DLD1 (cell line): ENCODE results near the gene DAPK1.
"Not testable (repeated sequence)": the region's sequence is repeated elsewhere in the genome, so short reads cannot be mapped to it uniquely, and the experiment has no call there.

Experiments used
- in situ Hi-C: cut with HindIII; loops from 2 replicates; pipeline ENCODE4 v1.10.0; 2017; ENCODE audit warnings: low sequenced_read_pairs

DAPK1 gene

DNA sequence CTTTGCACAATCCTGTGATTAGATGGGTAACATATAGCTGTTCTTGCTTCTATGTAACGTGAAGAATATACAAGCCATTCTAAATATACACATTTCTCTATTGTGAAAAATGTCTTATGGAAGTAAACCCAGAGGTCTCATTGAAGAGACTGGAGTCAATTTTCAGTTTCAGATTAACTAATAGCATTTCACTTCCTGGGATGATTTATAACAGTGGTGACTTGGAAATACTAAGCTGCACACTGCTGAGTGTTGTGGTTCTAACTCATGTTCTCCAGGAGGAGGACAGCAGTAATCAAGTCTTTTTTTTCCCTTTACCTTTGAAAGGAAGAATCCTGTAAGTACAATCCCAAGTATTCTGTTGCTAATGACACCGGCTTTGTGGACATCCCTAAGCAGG is 231.6 kb downstream of the DAPK1 start:
- in situ Hi-C loops, result no loop called here

DNA sequence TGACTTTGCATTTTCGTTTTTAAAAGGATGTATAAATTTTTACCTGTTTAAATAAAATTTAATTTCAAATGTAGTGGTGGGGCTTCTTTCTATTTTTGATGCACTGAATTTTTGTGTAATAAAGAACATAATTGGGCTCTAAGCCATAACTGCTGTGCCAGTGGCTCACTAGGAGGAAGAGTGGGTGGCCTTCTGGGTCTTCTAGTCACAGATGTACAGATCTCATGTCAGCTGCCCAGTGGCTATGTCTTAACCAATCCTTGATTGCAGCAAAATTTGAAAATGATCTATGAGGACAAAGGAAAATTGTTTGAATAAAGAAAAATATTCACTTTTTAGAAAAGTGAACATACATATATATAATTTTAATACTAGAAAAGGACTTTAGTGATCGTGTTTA is 233.7 kb downstream of the DAPK1 start:
- in situ Hi-C loops, result no loop called here

DNA sequence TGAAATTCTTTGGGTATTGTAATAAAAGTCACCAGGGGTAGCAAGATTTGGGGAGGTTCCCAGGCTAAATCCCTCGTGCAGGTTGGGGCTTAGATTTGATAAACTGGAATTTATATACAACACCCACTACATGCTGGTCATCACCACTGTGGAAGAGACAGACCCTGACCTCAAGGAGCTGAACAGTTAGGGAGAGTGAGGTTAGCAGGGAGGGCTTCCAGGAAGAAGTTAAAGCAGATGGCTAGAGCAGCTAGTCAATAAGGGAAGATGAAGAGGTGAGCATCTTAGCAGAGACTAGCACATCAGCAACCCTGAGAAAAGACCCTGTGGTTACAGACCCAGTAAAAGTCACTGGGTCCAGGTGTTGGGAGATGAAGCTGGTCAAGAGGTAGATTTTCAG is 234.7 kb downstream of the DAPK1 start:
- in situ Hi-C loops, result no loop called here

DNA sequence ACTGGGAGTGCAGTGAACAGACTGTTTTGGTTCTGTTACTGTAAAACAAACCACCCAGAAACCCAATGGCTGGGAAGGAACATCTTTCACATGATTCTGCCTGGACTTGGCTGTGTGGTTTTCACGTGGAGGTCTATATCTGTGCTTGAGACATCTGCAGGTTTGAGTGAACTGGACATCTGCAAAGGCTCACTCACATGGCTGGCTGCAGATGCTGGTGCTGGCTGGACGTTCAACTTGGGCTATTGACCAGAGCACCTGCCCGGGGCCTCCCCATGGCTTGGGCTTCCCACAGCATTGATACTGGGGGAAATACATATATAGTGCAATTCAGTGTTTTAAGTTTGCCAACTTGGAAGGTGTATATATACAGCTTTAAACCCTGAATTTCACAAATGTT is 235.1 kb downstream of the DAPK1 start:
- in situ Hi-C loops, result no loop called here

DNA sequence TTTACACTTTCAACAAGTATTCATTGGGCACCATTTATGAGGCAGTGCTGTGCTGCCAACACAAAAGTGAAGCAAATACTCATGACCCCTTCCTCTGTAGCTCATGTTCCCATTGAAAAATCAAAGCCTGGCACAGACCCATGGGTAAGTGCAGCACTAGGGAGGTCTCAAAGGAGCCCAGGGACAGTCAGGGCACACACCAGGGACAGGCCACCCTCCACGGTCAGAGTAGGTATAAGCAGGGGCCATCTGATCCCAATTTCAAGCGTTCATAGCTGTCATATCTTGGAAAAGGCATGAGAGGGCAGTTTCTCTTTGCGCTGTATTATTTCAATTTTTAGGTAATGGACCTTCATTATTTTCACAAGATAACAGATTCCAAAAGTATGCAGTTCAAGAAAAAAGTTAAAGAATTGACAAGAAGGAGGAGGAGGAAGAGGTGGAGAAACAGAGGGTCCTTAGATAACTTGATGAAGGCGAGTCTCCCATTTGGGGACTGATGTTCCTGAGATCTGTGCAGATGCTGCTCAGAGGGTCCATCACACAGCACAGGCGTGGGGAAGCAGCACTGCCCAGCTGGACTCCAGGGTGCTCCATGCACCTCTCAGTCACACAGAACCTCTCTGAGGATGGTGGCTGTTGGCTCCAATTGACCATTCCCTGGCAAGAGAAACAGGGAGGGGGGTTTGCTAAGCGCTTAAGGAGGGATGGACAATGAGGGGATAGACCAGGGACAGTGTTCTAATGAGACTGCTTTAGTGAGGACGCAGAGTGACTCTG is 235.8 kb downstream of the DAPK1 start:
- in situ Hi-C loops, result no loop called here

DNA sequence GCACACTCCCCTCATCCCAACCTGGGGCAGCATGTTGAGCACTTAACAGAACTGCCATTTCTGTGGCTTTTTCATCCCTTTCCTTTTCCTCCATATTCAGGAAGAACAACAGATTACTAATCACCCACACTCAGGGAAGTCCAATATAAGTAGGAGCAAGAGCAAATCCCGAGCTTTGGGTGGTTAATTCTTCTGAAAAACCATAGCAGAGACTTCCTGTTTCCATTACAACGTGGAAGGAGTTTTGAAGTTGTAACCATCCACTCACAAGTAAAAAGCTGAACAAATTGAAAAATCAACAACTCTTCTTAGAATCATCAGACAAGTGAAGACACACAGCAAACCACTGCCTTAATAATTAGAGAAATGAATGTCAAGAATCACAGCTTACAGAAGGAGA is 236.4 kb downstream of the DAPK1 start:
- in situ Hi-C loops, result no loop called here

DNA sequence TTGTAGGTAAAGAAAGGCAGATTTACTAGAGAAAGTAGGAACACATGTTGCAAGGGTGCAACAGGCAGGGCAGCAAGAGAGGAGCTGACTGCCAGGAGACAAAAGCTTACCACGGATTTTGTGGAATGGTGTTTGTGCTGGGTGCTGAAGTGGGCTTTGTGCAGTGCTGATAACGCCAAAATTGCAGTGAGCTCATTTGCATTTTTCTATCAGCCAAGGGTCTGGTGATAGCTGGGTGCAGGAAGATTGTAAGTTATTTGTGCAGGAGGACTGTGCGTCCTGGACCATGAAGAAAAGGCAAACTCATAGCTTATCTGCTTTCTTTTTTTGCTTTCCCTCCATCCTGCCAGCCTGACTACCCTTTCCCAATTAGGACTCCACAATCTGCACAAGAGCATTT is 241.9 kb downstream of the DAPK1 start:
- in situ Hi-C loops, result no loop called here

DNA sequence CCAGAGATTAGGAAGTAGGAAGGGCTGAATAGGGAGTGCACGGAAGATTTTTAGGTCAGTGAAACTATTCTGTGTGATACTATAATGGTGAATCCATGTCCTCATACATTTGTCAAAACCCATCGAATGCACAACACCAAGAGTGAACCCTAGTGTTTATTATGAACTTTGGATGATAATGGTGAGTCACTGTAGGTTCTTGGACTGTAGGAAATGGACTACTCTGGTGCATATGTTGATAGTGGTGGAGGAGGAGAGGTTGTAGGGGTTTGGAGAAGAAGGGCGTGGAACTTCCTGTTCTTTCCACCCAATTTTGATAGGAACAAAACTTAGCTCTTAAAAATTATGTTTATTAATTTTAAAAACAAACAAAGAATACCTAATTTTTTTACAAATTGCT is 242.5 kb downstream of the DAPK1 start:
- in situ Hi-C loops, result no loop called here

DNA sequence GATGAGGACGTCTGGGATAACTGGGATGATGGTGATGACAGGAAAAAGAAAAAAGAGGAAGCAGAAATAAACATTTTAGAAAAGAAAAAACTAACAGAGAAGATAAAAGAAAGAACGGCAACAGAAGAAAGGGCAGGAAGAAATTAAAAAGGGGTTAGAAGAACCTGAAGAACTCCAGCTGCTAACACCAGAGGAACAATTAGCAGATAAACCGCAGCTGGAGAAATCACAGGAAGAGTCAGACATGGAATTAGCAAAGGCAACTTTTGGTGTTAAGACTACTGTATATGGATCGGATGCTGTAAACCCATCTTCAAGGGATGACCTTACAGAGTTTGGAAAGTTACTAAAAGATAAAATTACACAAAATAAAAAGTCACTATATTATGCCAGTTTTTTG is 243.7 kb downstream of the DAPK1 start:
- in situ Hi-C loops, result no loop called here

DNA sequence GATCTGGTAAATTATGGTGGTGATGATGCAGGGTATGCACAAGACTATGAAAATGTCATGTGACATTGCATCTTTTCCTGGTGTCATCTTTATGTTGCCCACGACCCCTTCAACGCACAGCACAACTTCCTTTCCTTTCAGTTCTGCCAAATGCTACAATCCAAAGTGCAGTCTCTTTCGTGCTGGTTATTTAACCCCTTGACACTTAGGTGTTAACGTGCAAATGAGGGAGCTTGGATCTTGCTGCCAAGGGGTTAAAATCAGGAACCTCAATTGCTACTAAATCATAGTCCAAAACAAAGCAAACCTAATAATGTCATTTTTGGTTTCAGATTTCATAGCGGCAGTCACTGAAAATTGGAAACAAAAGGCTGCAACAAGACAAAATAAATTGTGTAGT is 244.2 kb downstream of the DAPK1 start:
- in situ Hi-C loops, result no loop called here

DNA sequence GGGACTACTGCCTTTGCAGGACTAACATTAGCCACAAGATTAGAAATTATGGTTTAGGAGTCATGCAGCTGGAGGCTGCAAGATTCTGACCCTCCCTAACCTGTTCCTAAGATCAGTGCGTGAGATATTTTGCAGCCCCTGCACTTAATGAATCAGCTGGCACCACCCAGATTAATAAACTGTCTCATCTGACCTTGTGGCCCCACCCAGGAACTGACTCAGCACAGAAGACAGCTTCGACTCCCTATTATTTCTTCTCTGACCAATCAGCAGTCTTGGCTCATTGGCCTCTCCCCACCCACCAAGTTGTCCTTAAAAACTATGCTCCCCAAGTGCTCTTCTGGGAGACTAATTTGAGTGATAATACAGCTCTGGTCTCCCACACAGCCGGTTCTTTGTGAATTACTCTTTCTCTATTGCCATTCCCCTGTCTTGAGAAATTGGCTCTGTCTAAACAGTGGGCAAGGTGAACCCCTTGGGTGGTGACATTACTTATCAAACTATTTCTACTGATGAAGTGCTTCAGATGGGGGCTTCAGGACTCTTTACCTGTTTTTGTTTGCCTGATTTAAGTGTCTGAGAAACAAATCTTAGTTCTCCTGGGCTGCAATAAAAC is 245.3 kb downstream of the DAPK1 start:
- in situ Hi-C loops, result no loop called here

DNA sequence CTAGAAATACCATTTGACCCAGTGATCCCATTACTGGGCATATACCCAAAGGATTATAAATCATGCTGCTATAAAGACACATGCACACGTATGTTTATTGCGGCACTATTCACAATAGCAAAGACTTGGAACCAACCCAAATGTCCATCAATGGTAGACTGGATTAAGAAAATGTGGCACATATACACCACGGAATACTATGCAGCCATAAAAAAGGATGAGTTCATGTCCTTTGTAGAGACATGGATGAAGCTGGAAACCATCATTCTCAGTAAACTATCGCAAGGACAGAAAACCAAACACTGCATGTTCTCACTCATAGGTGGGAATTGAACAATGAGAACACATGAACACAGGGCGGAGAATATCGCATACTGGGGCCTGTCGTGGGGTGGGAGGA is 246.6 kb downstream of the DAPK1 start:
- in situ Hi-C loops, result not testable (repeated sequence)

DNA sequence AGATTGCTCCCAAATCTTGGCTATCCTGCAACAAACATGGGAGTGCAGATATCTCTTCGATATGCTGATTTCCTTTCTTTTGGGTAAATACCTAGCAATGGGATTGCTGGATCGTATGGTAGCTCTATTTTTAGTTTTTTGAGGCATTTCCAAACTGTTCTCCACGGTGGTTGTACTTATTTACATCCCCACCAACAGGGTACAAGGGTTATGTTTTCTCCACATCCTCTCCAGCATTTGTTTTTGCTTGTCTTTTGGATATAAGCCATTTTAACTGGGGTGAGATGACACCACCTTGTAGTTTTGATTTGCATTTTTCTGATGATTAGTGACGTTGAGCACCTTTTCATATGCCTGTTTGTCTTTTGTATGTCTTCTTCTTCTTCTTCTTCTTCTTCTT is 248.5 kb downstream of the DAPK1 start:
- in situ Hi-C loops, result no loop called here

DNA sequence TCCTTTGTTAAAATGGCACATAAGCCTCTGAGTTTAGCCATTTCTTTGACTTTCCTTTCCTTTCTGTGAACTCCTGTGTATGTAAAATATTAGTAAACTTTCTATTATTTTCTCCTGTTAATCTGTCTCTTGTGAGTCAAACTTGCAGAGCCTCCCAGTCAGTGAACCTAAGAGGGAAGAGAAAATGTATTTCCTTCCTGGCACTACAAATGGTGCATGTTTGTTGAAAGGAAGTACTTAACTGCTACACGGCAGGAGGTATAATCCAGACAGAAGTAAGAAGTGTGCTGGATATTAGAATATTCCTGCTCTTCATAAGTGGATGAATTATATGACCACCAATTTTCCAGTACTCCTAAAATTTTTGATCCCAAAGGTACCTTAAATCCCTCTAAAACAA is 251.2 kb downstream of the DAPK1 start:
- in situ Hi-C loops, result no loop called here

DNA sequence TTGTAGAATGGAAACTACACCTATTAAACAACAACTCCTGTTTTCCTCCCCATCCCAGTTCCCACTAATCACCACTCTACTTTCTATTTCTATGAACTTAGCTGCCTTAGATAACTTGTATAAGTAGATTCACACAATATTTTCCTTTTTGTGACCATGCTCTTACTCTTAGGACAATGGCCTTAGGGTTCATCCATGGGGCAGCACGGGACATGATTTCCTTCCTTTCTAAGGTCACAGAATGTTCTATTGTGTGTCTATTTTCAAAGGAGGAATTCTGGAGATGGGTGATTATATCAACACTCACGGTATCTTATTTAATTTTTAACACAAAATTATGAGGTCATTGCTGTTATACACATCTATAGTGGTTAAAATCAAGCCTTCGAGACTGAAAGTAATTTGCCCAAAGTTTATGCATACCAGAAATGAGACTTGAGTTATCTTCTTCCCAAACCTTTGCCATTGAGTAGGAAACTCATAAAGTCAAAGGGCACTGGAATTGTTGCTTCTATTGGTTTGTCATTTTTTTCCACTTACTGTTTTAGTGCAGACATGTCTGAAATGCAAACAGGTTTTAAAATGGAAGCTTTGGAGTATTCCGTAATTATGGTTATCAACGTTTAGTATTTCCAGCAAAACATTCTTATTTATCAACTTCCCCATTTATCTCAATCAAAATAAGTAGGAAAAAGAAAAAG is 251.8 kb downstream of the DAPK1 start:
- in situ Hi-C loops, result no loop called here

DNA sequence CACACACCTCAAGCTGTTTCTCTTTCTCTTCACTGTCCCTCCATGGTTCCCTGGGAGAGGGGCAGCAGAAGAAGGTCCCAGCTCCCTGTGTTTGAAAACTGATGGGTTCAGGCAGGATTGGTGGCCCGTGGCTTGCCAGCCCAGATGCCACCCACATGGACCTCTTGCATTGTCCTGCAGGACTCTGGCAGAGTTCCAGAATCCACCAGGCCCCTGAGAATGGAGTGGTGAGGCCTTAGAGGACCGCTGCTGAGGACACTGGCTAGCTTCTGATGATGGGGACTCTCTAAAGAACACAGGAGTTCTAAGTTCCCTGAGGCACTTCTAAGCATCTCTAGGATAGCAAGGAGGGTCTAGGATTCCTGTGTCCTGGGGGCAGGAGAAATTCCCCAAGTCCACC is 253.1 kb downstream of the DAPK1 start:
- in situ Hi-C loops, result no loop called here

DNA sequence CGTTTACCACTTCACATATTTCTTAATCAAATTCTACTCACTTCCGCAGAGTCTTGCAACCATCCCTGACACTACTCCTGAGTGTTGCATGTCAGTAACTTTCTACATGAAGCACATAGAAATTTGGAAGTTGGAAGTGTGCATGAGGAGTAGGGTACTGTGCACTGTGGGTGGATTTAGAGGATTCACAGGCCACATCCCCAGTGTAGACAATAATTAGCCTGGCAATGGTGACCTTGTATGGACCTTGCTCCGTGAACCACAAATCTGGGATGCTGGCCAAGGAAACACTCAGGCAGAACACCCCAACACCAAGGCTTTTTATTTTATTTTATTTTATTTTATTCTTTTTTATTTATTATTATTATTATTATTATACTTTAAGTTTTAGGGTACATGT is 253.8 kb downstream of the DAPK1 start:
- in situ Hi-C loops, result no loop called here

DNA sequence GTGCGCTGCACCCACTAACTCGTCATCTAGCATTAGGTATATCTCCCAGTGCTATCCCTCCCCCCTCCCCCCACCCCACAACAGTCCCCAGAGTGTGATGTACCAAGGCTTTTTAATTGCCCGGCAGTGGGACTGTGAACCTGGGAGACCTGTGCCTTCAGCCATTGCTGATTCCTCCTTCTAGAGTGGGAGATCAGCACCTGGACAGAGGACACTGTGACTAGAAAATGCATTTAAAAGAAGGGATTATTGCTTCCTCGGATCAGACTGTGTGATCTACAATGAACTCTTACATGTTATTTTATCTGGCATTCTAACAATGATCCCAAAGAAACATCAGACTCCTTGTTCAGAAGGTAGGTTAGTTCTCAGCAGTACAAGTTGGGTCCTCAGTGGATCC is 254.2 kb downstream of the DAPK1 start:
- in situ Hi-C loops, result no loop called here

DNA sequence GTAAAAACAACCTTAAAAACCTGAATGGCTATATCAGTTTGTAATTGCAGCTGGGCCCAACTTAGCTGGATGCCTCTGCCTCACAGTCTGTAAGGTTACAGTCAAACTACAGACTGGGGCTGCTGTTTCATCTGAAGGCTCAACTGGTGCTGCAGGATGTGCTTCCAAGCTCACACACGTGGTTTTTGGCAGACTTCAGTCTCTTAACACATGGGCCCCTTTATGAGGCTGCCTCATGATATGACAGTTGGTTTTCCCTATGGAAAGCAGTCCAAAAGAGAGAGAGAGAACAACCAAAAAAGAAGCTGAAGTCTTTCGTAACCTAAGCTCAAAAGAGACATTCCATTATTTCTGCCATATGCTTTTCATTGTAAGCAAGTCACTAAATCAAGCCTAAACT is 255.6 kb downstream of the DAPK1 start:
- in situ Hi-C loops, result no loop called here
